NCI-H1436 treated with DMSO at 0.1 percent for 48 hours (cell line): ENCODE data around the gene PPM1A.

Experiments
- DNase-seq: peaks from one replicate; lab custom pipeline; 2025; lab: John Stamatoyannopoulos, UW

Gene PPM1A

GRCh38 chr14:60323199-60323896, 74.3 kb downstream of the PPM1A start:
- DNase-seq: no peak

GRCh38 chr14:60324837-60325236, 75.8 kb downstream of the PPM1A start:
- no peak for DNase-seq

- no peak for DNase-seq
Observed at GRCh38 chr14:60326274-60326673, 77.3 kb downstream of the PPM1A start.

GRCh38 chr14:60327447-60328331, 78.7 kb downstream of the PPM1A start:
- DNase-seq: peak; percentile 47

GRCh38 chr14:60328583-60328982, 79.6 kb downstream of the PPM1A start:
- DNase-seq: no peak

- DNase-seq: no peak
Observed at GRCh38 chr14:60329274-60329673, 80.3 kb downstream of the PPM1A start.

- peak; percentile 72 for DNase-seq
Observed at GRCh38 chr14:60331201-60332045, 82.4 kb downstream of the PPM1A start.

- no peak for DNase-seq
Observed at GRCh38 chr14:60332046-60332399, 83.0 kb downstream of the PPM1A start.

GRCh38 chr14:60332869-60333268, 83.8 kb downstream of the PPM1A start:
- no peak for DNase-seq

- DNase-seq: no peak
Observed at GRCh38 chr14:60339571-60339970, 90.5 kb downstream of the PPM1A start.

- DNase-seq: no peak
Observed at GRCh38 chr14:60343571-60344071, 94.6 kb downstream of the PPM1A start.

GRCh38 chr14:60344751-60345150, 95.7 kb downstream of the PPM1A start:
- DNase-seq: no peak

- no peak for DNase-seq
Observed at GRCh38 chr14:60346706-60347105, 97.7 kb downstream of the PPM1A start.

GRCh38 chr14:60348211-60348610, 99.2 kb downstream of the PPM1A start:
- DNase-seq: peak; percentile 75
